KBM-7 (cell line): Measurements from ENCODE around the gene SF3A1.

ENCODE experiments used
- DNase-seq: peaks from one replicate; pipeline ENCODE4 v3.0.0-alpha.2; 2015
- in situ Hi-C: fragments of 300-500 bp; cut with MboI; formaldehyde crosslinking; loops from 2 replicates; pipeline ENCODE4 v1.14.3; 2020; ENCODE audit warnings: low sequenced_read_pairs, low pct_unique_long_range_greater_than_20kb, mixed read lengths

The SF3A1 gene

GRCh38 chr22:30284666-30285065, 72.0 kb downstream of the SF3A1 start:
- in situ Hi-C loops, result no loop called here
- DNase-seq, result no peak

GRCh38 chr22:30284172-30284571, 72.5 kb downstream of the SF3A1 start:
- DNase-seq, result no peak
- in situ Hi-C loops, result no loop called here

- in situ Hi-C loops, result no loop called here
- no peak for DNase-seq
Observed at GRCh38 chr22:30283342-30283741, 73.4 kb downstream of the SF3A1 start.

GRCh38 chr22:30282616-30283046, 74.1 kb downstream of the SF3A1 start:
- in situ Hi-C loops, result no loop called here
- DNase-seq, result no peak
